ENCODE data around the gene PRRT3.
A peak's percentile ranks its signal among the peaks of the same experiment; 100 is the strongest.
"Not testable (repeated sequence)": the region's sequence is repeated elsewhere in the genome, so short reads cannot be mapped to it uniquely, and the experiment has no call there.

The PRRT3 gene

GRCh38 chr3:9947025-9947995 is 4.9 kb downstream of the PRRT3 start:
- no peak for FAIRE-seq
- DNase-seq (ENCODE audit: low spot score) = no peak

- DNase-seq (ENCODE audit: low spot score) (peak; percentile 94), FAIRE-seq (no peak)
These were observed 5.8 kb downstream of the PRRT3 start for GRCh38 chr3:9946112-9947024.

GRCh38 chr3:9945358-9945757 is 6.8 kb downstream of the PRRT3 start:
- FAIRE-seq (no peak), DNase-seq (ENCODE audit: low spot score) (no peak)

- DNase-seq (ENCODE audit: low spot score) = no peak
- no peak for FAIRE-seq
These were observed 7.9 kb downstream of the PRRT3 start for GRCh38 chr3:9944271-9944670.

GRCh38 chr3:9942934-9943690 is 9.1 kb downstream of the PRRT3 start:
- DNase-seq (ENCODE audit: low spot score) = no peak
- FAIRE-seq = no peak

- DNase-seq (ENCODE audit: low spot score) (no peak), FAIRE-seq (no peak)
These were observed 10.0 kb downstream of the PRRT3 start for GRCh38 chr3:9942164-9942563.

- no peak for DNase-seq (ENCODE audit: low spot score)
- no peak for FAIRE-seq
These were observed 11.5 kb downstream of the PRRT3 start for GRCh38 chr3:9940746-9941145.

- not testable (repeated sequence) for DNase-seq (ENCODE audit: low spot score); FAIRE-seq
These were observed 12.3 kb downstream of the PRRT3 start for GRCh38 chr3:9939906-9940305.

- no peak for DNase-seq (ENCODE audit: low spot score)
- no peak for FAIRE-seq
These were observed 13.2 kb downstream of the PRRT3 start for GRCh38 chr3:9938966-9939365.

- DNase-seq (ENCODE audit: low spot score) (no peak), FAIRE-seq (no peak)
These were observed 14.5 kb downstream of the PRRT3 start for GRCh38 chr3:9937486-9938238.

GRCh38 chr3:9935966-9936510 is 16.2 kb downstream of the PRRT3 start:
- DNase-seq (ENCODE audit: low spot score) (no peak), FAIRE-seq (no peak)

- no peak for FAIRE-seq
- DNase-seq (ENCODE audit: low spot score) = no peak
These were observed 17.2 kb downstream of the PRRT3 start for GRCh38 chr3:9934993-9935392.

GRCh38 chr3:9934235-9934621 is 18.0 kb downstream of the PRRT3 start:
- FAIRE-seq = no peak
- DNase-seq (ENCODE audit: low spot score) = peak; percentile 29

- peak; percentile 87 for FAIRE-seq
These were observed 18.5 kb downstream of the PRRT3 start, which contains the start of gene CRELD1 for GRCh38 chr3:9933561-9934234. Gene CRELD1 (plus strand): TSS chr3:9933834. CDS start chr3:9934439, 605 bp downstream.

GRCh38 chr3:9932843-9933560 is 19.2 kb downstream of the PRRT3 start:
- DNase-seq (ENCODE audit: low spot score) (peak; percentile 90), FAIRE-seq (no peak)

More at GRCh38 chr3:9933561-9934234, 18.5 kb downstream of the PRRT3 start, which contains the start of gene CRELD1:
- DNase-seq (ENCODE audit: low spot score) = peak; percentile 95

GRCh38 chr3:9932535-9932842 is 19.7 kb downstream of the PRRT3 start:
- DNase-seq (ENCODE audit: low spot score) (no peak), FAIRE-seq (no peak)

GRCh38 chr3:9930804-9931418 is 21.3 kb downstream of the PRRT3 start:
- DNase-seq (ENCODE audit: low spot score) = no peak
- no peak for FAIRE-seq

GRCh38 chr3:9928158-9928557 is 24.1 kb downstream of the PRRT3 start:
- FAIRE-seq (no peak), DNase-seq (ENCODE audit: low spot score) (no peak)

Measured in urothelium cell line (cell line).